IPS-18a (cell line): Measurements from ENCODE around the gene CCNL2.

ENCODE experiments used
- H3K27ac ChIP-seq: one replicate; pipeline ENCODE4 v1.5.1; 2013; ENCODE audit warnings: low read length
- H3K27me3 ChIP-seq: one replicate; pipeline ENCODE4 v1.6.1; 2013; ENCODE audit warnings: mild to moderate bottlenecking, low read length; ENCODE audit not compliant: control insufficient read depth, insufficient read depth
- H3K36me3 ChIP-seq: one replicate; pipeline ENCODE4 v1.6.1; 2013; ENCODE audit warnings: low read depth, low read length; ENCODE audit not compliant: control insufficient read depth
- H3K4me1 ChIP-seq: one replicate; pipeline ENCODE4 v1.6.1; 2013; ENCODE audit warnings: low read depth, low read length; ENCODE audit not compliant: control insufficient read depth
- H3K4me3 ChIP-seq: one replicate; pipeline ENCODE4 v1.5.1; 2013; ENCODE audit warnings: low read length
- H3K9ac ChIP-seq: one replicate; pipeline ENCODE4 v1.6.1; 2013; ENCODE audit warnings: mild to moderate bottlenecking, low read length, moderate library complexity
- H3K9me3 ChIP-seq: one replicate; pipeline ENCODE4 v1.6.1; 2013; ENCODE audit warnings: low read depth, low read length; ENCODE audit not compliant: control insufficient read depth

Gene CCNL2

DNA sequence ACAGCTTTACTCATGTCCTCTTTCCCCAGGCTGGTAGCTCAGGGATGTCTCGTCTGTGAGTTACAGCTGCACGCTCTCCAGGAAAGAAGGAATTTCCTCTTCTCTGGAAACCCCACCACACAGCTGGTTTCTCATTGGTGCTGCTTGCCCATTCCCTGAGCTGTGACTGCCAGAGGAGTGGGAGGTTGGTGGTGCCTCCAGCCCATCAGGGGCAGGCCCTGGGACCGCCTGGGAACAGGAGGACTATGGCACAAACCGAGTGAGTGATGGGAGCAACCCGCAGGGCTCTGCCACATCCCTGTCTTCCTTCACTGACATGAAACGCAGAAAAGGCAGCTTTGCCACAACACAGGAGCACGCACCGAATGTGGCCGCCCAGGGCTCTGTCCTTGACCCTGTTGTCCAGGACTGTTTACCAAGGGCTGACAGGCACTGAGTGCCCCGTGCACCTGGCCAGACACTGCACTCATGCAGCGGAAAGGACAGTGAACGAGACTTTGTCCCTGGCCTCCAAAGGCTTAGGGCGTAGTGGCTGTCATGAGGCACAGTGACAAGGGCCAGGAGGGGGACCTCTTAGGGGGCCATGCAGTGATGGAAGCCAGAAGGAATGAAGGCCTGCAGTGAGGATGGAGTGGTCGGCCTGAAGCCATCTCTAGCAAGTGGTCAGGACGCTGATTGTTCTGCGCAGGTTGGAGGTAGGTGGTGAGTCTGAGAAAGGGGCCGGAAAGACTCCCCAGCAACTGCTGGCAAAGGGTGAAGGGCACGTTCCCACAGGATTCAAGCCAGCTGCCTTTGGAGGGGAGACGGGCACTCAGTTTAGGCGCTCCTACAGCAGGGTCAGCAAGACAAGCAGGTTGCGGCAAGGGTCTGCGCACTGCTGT, 1.7 kb upstream of the CCNL2 start:
- Histone ChIP-seq H3K9me3 (no peaks in the 10 kb centered on the region), H3K9ac (peak overlapping the region; percentile 86), H3K36me3 (peaks cover 61% of the 10 kb centered on the region), H3K27ac (no peak overlapping the region), H3K4me3 (peak overlapping the region; percentile 92), H3K4me1 (no peaks in the 10 kb centered on the region), H3K27me3 (no peaks in the 10 kb centered on the region)

- H3K9ac ChIP-seq: peak overlapping the region; percentile 86
- no peaks in the 10 kb centered on the region for H3K9me3 ChIP-seq
- no peaks in the 10 kb centered on the region for H3K4me1 ChIP-seq
- peak overlapping the region; percentile 21 for H3K27ac ChIP-seq
- H3K27me3 ChIP-seq: no peaks in the 10 kb centered on the region
- H3K36me3 ChIP-seq: peaks cover 61% of the 10 kb centered on the region
- H3K4me3 ChIP-seq: peak overlapping the region; percentile 92
Measured at GRCh38 chr1:1399872-1400575, 889 bp upstream of the CCNL2 start.

DNA sequence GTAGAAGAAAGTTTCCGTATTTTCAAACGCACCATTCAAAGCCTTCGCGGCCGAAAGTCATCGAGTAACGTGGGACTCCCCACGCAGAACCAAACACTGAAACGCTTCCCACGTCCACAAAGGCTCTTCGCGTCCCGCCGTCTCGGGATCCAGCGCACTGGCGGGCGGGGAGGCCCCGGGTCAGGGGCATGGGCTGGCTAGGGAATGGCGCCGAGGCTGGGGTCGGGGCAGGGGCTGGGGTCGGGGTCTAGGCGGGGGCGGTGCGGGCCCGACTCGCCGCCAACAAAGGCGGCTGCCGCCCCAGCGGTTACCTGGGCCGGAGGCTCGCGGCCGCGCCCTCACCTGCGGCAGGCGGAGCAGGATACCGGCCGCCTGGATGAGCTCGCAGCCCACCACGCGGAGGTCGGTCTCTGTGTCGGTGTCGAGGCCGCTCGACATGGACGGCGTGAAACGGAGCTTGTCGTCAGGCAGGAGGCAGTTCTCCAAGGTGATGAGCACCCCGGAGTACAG, 403 bp downstream of the CCNL2 start:
- Histone ChIP-seq H3K36me3 (peaks cover 61% of the 10 kb centered on the region), H3K9ac (peak overlapping the region; percentile 87), H3K4me3 (peak overlapping the region; percentile 92), H3K4me1 (no peaks in the 10 kb centered on the region), H3K9me3 (no peaks in the 10 kb centered on the region), H3K27me3 (no peaks in the 10 kb centered on the region), H3K27ac (no peak overlapping the region)

DNA sequence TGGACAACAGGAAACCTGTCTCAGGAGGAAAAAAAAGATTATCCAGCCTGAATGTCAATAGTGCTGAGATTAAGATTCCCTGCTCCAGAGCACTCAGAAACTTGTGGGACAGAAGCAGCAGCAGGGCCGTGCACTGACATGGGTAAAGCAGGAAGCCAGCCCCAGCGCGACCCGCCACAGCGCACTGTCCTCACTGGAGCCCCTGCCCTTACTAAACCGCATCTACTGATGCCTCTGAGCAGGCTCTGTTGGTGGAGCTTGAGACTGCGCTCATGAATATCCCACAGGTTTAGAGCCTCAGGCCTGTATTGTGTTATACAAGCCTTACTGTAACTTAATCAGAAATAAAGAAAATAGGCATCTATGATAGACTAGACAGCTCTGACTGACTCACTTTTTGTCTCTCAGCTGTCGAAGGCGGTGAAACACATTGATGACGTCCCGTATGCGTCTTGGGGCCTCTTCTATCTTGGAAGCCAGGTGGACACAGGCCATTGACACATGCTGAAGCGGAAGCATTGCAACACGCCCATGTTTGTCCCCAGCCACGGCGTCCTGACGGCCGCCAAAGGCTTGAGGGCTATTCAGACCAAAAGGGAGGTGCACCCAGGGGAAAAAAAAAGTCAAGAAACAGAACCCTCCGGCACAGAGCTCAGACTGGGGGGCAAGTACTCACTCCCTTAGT, 1.2 kb downstream of the CCNL2 start:
- H3K36me3 ChIP-seq: peaks cover 63% of the 10 kb centered on the region
- no peaks in the 10 kb centered on the region for H3K27me3 ChIP-seq
- peak overlapping the region; percentile 92 for H3K4me3 ChIP-seq
- H3K4me1 ChIP-seq: no peaks in the 10 kb centered on the region
- no peak overlapping the region for H3K27ac ChIP-seq
- H3K9ac ChIP-seq: peak overlapping the region; percentile 87
- H3K9me3 ChIP-seq: no peaks in the 10 kb centered on the region

DNA sequence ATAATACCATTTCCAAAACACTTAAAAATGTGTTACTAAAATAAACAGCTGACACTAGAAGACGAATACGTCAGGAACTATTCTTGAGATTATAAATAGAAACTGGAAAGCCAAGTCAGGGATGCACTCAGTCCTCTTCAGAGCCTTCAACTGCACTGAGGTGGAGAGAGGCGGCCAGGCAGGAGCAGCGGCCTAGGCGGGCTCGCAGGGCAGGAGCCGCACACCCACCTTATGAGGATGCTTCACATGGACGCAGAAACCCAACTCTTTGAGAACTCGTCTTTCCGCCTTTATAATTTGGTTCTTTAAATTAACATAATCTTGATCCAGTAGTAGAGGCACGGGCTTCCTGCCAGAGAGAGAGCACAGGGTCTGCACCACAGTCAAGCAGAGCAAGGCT, 4.0 kb downstream of the CCNL2 start:
- Histone ChIP-seq H3K4me3 (no peak overlapping the region), H3K27ac (no peak overlapping the region), H3K4me1 (no peaks in the 10 kb centered on the region), H3K9me3 (no peaks in the 10 kb centered on the region), H3K36me3 (peaks cover 66% of the 10 kb centered on the region), H3K27me3 (no peaks in the 10 kb centered on the region), H3K9ac (no peak overlapping the region)

- Histone ChIP-seq H3K9ac (no peak overlapping the region), H3K9me3 (no peaks in the 10 kb centered on the region), H3K27me3 (no peaks in the 10 kb centered on the region), H3K4me1 (no peaks in the 10 kb centered on the region), H3K27ac (no peak overlapping the region), H3K36me3 (peaks cover 77% of the 10 kb centered on the region), H3K4me3 (no peak overlapping the region)
Measured at GRCh38 chr1:1394116-1394515, 5.0 kb downstream of the CCNL2 start.

GRCh38 chr1:1393428-1393827, 5.7 kb downstream of the CCNL2 start:
- no peak overlapping the region for H3K9ac ChIP-seq
- no peaks in the 10 kb centered on the region for H3K9me3 ChIP-seq
- H3K4me1 ChIP-seq: no peaks in the 10 kb centered on the region
- no peaks in the 10 kb centered on the region for H3K27me3 ChIP-seq
- H3K36me3 ChIP-seq: peaks cover 82% of the 10 kb centered on the region
- no peak overlapping the region for H3K27ac ChIP-seq
- H3K4me3 ChIP-seq: no peak overlapping the region

DNA sequence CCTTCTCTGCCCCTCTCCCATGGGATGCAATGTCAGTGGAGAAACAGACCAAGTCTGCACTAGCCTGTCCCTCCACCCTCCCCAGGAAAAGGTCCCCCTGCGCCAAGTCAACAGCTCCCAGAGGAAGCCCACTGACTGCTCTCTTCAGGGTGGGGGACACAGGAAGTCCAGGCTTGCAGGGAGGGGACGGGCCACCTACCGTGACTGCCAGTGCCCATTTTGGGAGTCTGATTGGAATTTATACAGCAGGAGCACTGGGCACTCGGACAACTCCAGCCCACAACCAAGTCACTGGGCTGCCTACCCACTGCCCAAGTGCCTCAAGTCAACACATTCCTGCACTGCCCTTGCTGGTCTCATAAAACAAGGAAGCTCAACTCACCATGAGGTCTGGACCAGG, 6.1 kb downstream of the CCNL2 start:
- no peaks in the 10 kb centered on the region for H3K9me3 ChIP-seq
- no peak overlapping the region for H3K4me3 ChIP-seq
- H3K36me3 ChIP-seq: peaks cover 86% of the 10 kb centered on the region
- H3K27me3 ChIP-seq: no peaks in the 10 kb centered on the region
- H3K27ac ChIP-seq: no peak overlapping the region
- no peaks in the 10 kb centered on the region for H3K4me1 ChIP-seq
- no peak overlapping the region for H3K9ac ChIP-seq

GRCh38 chr1:1391225-1391624, 7.9 kb downstream of the CCNL2 start:
- H3K4me3 ChIP-seq: no peak overlapping the region
- peaks cover 91% of the 10 kb centered on the region for H3K36me3 ChIP-seq
- no peak overlapping the region for H3K9ac ChIP-seq
- no peaks in the 10 kb centered on the region for H3K9me3 ChIP-seq
- H3K4me1 ChIP-seq: no peaks in the 10 kb centered on the region
- no peak overlapping the region for H3K27ac ChIP-seq
- H3K27me3 ChIP-seq: no peaks in the 10 kb centered on the region

GRCh38 chr1:1390675-1391074, 8.5 kb downstream of the CCNL2 start:
- H3K4me1 ChIP-seq: no peaks in the 10 kb centered on the region
- H3K9me3 ChIP-seq: no peaks in the 10 kb centered on the region
- H3K27me3 ChIP-seq: no peaks in the 10 kb centered on the region
- no peak overlapping the region for H3K27ac ChIP-seq
- H3K4me3 ChIP-seq: no peak overlapping the region
- no peak overlapping the region for H3K9ac ChIP-seq
- H3K36me3 ChIP-seq: peaks cover 95% of the 10 kb centered on the region

GRCh38 chr1:1388078-1388472, 11.1 kb downstream of the CCNL2 start:
- Histone ChIP-seq H3K4me1 (no peaks in the 10 kb centered on the region), H3K27ac (no peak overlapping the region), H3K27me3 (no peaks in the 10 kb centered on the region), H3K4me3 (no peak overlapping the region), H3K36me3 (peaks cover 73% of the 10 kb centered on the region), H3K9ac (no peak overlapping the region), H3K9me3 (no peaks in the 10 kb centered on the region)
